Neural crest cell (in vitro differentiated cells): ENCODE measurements around the gene ADCK1. TPM values are rescaled to one million over a fixed set of nuclear protein-coding genes. Genes with fewer than 3 reads are reported as not detected.

ENCODE experiments used
- DNase-seq: peaks from one replicate; pipeline ENCODE4 v3.0.0; 2021; ENCODE audit warnings: low read depth, mixed read lengths, low spot score
- H3K27ac Mint-ChIP-seq: one replicate; pipeline ENCODE4 v1.8.0; 2021; ENCODE audit warnings: mild to moderate bottlenecking, mixed read lengths; ENCODE audit not compliant: unreplicated experiment
- H3K27me3 Mint-ChIP-seq: 2 replicates; pipeline ENCODE4 v1.8.0; 2021; ENCODE audit warnings: low read depth, mild to moderate bottlenecking, mixed read lengths
- H3K36me3 Mint-ChIP-seq: 2 replicates; pipeline ENCODE4 v1.8.0; 2021; ENCODE audit warnings: low read depth, mild to moderate bottlenecking, mixed read lengths
- H3K4me1 Mint-ChIP-seq: 2 replicates; pipeline ENCODE4 v1.8.0; 2021; ENCODE audit warnings: mixed read lengths
- H3K4me3 Mint-ChIP-seq: one replicate; pipeline ENCODE4 v1.8.0; 2021; ENCODE audit warnings: mild to moderate bottlenecking, mixed read lengths
- H3K9me3 Mint-ChIP-seq: 2 replicates; pipeline ENCODE4 v1.8.0; 2021; ENCODE audit warnings: mixed read lengths
- CTCF ChIP-seq: fragments of 200-600 bp; sonication (generic); conservative IDR thresholded peaks from 2 replicates; pipeline ENCODE4 v1.5.0; 2021; ENCODE audit warnings: antibody characterized with exemption, mild to moderate bottlenecking
- total RNA-seq: library from RNA; stranded (reverse); gene quantifications from 2 replicates; pipeline ENCODE4 v1.2.1, GENCODE V29; 2021

The ADCK1 gene
- total RNA-seq, 1 donor from 2014 or later, result 9.0 TPM

GRCh38 chr14:77964586-77964985, 164.7 kb downstream of the ADCK1 start:
- Mint-ChIP-seq H3K9me3 (peaks cover 3% of the 10 kb centered on the region), H3K27ac (no peak overlapping the region), H3K36me3 (no peaks in the 10 kb centered on the region), H3K4me1 (peaks cover 3% of the 10 kb centered on the region), H3K4me3 (no peak overlapping the region), H3K27me3 (peaks cover 13% of the 10 kb centered on the region)
- no peak for TF ChIP-seq CTCF
- DNase-seq, result no peak

GRCh38 chr14:77965050-77965449, 165.1 kb downstream of the ADCK1 start:
- no peaks in the 10 kb centered on the region for H3K36me3 Mint-ChIP-seq
- H3K27ac Mint-ChIP-seq, result no peak overlapping the region
- no peaks in the 10 kb centered on the region for H3K9me3 Mint-ChIP-seq
- peaks cover 3% of the 10 kb centered on the region for H3K4me1 Mint-ChIP-seq
- no peak for DNase-seq
- TF ChIP-seq CTCF, result no peak
- H3K4me3 Mint-ChIP-seq, result no peak overlapping the region
- peaks cover 13% of the 10 kb centered on the region for H3K27me3 Mint-ChIP-seq

GRCh38 chr14:77965919-77966435, 166.1 kb downstream of the ADCK1 start:
- Mint-ChIP-seq H3K27ac (no peak overlapping the region), H3K27me3 (peaks cover 13% of the 10 kb centered on the region), H3K4me1 (peaks cover 3% of the 10 kb centered on the region), H3K9me3 (no peaks in the 10 kb centered on the region), H3K36me3 (no peaks in the 10 kb centered on the region), H3K4me3 (no peak overlapping the region)
- no peak for TF ChIP-seq CTCF
- no peak for DNase-seq

- no peak for TF ChIP-seq CTCF
- H3K27ac Mint-ChIP-seq, result no peak overlapping the region
- H3K36me3 Mint-ChIP-seq, result no peaks in the 10 kb centered on the region
- H3K4me1 Mint-ChIP-seq, result peaks cover 3% of the 10 kb centered on the region
- H3K4me3 Mint-ChIP-seq, result no peak overlapping the region
- peaks cover 13% of the 10 kb centered on the region for H3K27me3 Mint-ChIP-seq
- no peak for DNase-seq
- H3K9me3 Mint-ChIP-seq, result no peaks in the 10 kb centered on the region
Measured at GRCh38 chr14:77967110-77967509, 167.2 kb downstream of the ADCK1 start.

GRCh38 chr14:77970646-77971045, 170.7 kb downstream of the ADCK1 start:
- Mint-ChIP-seq H3K27me3 (peaks cover 14% of the 10 kb centered on the region), H3K9me3 (no peaks in the 10 kb centered on the region), H3K27ac (no peak overlapping the region), H3K36me3 (no peaks in the 10 kb centered on the region), H3K4me3 (no peak overlapping the region), H3K4me1 (peaks cover 3% of the 10 kb centered on the region)
- DNase-seq, result no peak
- TF ChIP-seq CTCF, result no peak
